HG02870 (cell line): ENCODE measurements around the gene FADS2.

Experiments
- ATAC-seq: cut with Tn5 transposase; IDR thresholded peaks from one replicate; pipeline ENCODE4 v1.9.1; 2021; ENCODE audit warnings: mild to moderate bottlenecking, moderate library complexity; ENCODE audit not compliant: unreplicated experiment

The FADS2 gene

DNA sequence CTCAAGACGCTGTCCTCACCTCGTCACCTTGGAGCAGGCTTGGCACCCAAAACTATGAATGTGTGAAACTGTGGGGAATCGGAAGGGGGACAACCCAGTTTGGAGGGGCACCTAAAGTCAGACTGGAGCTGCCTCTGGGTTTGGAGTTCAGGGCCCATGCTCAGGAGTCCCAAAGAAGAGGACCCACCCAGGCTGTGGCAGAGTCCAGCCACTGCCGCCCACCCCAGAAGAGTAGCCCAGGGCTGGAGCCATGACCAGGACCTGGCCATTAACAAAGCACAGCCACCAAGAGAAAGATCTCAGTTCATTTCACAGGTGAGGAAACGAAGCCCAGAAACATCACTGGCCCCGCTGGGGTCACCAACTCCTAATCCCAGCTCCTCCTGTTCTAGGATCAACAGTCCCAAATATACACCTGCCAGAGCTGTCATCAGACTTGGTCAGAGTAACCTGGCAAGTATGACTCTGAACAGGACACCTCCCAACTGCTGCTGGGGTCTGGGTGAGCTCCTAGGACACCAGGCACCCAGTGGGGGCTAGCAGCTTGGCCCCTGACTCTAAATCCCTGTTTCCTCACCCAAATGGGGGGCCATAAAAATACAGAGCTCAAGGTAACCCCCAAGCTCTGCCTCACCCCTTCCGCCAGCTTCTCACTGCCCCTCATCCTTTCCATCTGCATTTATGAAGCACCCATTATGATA, 86.5 kb downstream of the FADS2 start:
- ATAC-seq, result no peak

DNA sequence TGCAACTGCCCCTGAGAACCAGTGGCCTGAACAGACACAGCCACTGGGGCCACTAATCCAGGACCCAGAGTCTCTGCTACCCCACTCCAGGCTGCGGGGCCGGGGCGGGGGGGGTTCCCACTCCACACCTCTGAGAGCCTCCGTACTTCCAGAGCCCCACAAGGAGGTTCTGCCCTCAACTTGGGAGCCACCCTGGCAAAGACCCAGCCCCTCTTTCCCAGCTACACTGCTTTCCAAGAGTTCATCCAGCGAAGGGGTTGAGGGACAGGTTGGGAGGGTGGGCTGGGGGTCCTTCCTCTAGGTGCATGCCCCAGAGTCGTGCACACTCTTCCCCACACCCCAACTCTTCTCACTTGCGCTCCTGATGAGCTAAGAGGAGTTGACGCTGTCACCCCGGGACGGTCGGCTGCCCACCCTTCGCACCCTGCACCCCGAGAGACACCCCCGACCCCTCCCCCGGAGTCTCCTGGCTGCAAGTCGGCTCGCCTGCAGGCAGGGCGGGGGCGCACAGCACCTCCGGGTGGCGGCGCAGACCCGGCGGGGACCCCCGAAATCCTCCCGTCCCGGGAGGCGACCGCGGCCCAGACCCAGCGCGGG, 88.7 kb downstream of the FADS2 start:
- ATAC-seq, result no peak
